Activated naive CD4-positive, alpha-beta T cell (primary cell): Measurements from ENCODE around the gene MTA1.
A peak's percentile ranks its signal among the peaks of the same experiment; 100 is the strongest.

Experiments
- DNase-seq, 4 experiments: peaks; one replicate each; lab custom pipeline; 2025; lab: John Stamatoyannopoulos, UW

Gene MTA1

GRCh38 chr14:105476831-105477659, 57.4 kb downstream of the MTA1 start:
- no peak for DNase-seq

DNA sequence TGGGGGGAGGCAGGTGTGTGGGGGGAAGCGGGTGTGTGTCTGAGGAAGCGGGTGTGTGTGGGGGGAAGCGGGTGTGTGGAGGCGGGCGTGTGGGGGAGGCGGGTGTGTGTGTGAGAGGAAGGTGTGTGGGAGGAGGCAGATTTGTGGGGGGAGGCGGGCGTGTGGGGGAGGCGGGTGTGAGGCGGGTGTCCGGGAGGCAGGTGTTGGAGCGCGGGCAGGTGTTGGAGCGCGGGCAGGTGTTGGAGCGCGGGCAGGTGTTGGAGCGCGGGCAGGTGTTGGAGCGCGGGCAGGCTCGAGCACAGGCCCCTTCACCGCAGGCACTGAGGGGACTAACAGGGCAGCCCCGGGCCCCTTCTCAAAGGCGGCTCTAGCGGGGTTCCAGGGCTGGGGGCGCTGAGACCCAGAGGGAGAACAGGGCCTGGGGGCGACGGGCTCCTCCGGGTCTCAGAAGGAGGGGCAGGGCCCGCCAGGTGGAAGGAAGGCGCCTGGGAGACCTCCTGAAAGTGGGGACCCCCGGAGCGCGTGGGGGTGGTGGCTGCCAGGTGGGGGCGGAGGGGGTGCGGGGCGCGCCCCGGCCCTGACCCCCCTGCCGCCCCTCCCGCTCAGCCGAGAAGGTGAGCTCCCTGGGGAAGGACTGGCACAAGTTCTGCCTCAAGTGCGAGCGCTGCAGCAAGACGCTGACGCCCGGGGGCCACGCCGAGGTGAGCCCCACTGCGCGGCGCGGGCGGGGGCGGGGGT, 58.2 kb downstream of the MTA1 start:
- DNase-seq, result peak in 2 of 4 experiments; percentile 59 to 64

DNA sequence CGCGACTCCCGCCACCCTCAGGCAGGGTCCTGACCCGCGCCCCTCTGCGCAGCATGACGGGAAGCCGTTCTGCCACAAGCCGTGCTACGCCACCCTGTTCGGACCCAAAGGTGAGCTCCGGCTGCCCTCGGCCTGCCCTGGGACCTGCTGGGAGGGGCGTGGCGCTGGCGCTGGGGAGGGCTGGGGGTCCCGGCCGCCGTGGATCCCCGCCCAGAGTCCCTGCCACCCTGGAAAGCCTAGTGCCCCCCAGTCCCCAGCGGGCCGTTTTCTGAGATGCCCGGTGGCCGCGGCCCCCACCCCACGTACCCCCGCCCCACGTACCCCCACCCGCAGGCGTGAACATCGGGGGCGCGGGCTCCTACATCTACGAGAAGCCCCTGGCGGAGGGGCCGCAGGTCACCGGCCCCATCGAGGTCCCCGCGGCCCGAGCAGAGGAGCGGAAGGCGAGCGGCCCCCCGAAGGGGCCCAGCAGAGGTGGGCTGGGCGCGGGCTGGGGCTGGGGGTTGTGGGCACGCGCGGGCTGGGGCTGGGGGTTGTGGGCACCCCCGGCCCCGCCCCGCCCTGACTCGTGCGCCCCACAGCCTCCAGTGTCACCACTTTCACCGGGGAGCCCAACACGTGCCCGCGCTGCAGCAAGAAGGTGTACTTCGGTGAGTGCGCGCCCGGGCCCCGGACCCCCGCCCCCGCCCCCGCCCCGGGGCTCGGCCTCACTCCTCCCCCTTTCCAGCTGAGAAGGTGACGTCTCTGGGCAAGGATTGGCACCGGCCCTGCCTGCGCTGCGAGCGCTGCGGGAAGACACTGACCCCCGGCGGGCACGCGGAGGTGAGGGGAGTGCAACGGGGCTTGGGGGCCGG, 59.0 kb downstream of the MTA1 start:
- peak in 1 of 4 experiments; percentile 35 for DNase-seq

GRCh38 chr14:105479431-105480158, 60.0 kb downstream of the MTA1 start:
- DNase-seq, result no peak

GRCh38 chr14:105480199-105480746, 60.6 kb downstream of the MTA1 start:
- DNase-seq, result no peak

- peak; percentile 81 to 88 (median 85) for DNase-seq
Observed at GRCh38 chr14:105480807-105481801, 61.5 kb downstream of the MTA1 start.

- peak; percentile 59 to 90 (median 78) for DNase-seq
Observed at GRCh38 chr14:105481886-105482457, 62.3 kb downstream of the MTA1 start.

DNA sequence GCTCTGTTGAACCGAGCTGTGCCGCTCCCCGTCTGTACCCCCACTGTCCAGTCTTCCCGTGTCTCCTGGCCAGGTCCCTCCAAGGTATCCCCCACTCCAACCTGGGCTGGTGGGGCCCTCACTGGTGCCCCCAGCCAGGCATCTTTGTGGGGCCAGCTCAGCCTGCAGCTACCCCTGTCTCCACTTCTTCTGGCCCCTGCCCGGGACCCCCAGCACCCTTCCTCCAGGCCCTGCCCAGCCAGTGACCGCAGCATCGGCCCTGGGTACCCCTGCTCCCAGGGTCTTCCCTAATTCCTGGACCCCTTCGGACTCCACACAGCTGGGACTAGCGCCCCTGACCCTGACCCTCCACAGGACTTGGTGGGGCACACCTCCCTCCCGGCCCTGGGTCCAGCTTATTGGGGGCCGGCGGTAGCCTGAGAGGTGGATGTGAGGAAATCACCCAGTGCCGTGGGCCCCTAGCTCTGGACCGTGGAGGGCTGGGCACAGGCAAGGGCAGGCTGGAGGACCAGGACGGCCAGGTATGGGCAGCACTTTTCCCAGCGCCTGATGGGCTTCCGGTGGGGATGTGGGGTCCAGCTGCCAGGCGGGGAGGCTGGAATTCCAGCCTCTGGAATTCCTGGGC, 63.0 kb downstream of the MTA1 start:
- no peak for DNase-seq

DNA sequence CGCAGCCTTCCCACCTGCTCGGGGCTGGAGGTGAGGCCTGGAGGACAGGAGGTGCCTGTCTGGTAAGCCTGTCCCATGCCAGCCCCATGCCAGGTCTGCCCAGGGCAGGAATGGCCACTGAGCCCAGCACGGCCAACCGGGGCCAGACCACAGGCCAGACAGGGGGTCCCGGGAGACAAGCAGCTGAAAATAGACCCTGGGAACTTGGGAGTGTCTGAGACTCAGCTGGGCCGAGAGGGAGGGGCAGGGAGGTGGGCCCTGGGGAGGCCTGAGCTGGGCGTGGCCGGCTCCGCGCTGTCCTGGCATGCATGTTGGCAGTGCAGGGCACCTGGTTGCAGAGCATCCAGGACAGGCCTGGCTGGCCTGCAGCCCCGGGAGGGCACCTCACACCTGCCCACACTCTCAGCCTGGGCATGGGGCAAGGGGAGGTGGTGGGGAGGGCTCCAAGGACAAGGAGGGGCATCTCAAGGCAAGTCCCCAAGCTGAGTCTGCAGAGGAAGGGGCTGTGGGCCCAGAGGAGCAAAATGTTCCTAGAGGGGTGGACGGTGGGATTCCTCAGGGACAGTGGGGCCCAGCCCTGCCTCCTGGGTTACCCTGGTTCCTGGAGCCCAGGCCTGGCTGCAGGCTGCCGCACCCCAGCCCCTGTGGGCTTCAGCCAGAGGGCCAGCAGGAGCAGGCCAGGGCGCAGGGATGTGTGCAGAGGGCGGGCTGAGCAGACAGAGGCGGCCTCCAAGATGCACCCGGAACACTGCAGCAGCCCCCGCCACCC, 63.9 kb downstream of the MTA1 start:
- DNase-seq, result no peak

GRCh38 chr14:105484069-105484996, 64.7 kb downstream of the MTA1 start:
- peak in 2 of 4 experiments; percentile 46 to 52 for DNase-seq

DNA sequence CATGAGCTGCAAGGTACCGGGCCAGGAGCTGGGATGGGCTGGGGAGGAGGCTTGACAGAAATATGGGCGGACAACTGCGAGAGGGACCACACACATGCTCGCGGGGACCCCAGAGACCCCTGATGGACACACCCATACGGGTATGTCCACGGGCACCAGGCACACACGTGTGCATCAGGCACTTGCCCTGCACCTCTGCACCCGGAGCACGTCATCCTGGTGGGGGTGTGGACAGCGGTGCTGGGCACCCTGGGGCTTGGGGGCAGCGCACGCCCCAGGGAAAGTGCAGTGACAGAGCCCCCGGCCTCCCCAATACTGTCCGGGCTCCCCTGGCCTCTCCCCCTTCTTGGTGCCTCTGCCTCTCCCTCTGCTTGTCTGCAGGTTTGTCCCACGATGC, 65.4 kb downstream of the MTA1 start:
- DNase-seq, result no peak

DNA sequence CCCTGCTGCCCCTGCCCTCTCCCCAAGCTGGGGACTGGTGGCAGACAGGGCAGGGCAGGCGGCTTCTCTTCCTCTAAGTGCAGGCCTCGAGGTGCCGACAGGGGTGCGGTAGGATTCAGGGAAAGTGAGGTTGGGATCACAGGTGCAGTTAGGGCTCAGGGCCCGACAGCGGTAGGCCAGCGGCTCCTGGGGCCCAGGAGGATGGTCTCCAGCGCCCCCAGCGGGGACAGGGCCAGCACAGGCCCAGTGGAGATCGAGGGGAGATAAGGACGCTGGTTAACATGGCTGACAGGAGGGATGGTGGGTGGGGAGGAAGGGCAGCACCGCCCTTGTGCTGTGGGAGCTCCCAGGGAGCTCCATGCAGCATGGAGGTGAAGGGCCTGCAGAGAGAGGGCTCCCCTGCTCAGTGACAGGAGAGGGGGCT, 66.1 kb downstream of the MTA1 start:
- peak in 1 of 4 experiments; percentile 23 for DNase-seq

DNA sequence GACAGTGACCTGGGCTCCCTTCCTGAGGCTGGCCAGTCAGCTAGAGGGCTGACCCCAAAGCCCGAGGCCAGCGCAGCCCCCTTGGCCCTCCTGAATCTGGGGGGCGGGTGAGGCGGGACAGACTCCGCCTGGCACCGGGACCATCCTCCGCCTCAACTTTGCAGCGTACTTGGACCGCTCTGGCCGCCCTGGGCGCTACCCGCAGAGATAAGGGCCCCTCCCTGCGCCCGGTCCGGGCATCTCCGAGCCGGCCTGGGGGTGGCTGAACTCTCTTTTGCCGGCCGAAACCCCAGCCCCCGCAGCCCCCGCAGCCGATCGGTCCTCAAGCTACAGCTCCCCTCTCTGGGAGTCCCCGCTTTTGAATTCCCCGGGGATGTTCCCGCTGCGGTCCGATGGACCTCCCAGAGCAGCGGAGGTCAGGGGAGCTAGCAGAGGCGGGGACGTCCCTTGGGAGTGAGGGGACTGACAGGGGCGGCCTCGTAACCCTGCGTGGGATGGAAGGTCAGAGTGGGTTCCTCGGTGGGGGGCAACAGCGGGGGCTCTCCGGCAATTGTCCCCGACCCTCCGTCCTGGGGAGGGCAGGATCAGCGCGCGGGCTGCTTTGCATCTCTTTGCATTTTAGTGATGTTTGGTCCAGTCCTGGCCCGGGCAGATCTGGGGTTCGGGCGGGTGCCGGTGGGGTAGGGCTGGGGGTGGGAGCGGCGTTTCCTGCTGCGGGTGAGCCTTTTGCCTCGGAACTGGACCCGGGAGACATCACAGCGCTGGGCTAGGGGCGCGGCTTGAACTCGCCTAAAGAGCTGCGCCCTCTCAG, 66.7 kb downstream of the MTA1 start, which contains the start of gene CRIP1:
Gene CRIP1 (plus strand): TSS at position 724 of the 811 bp plus-strand sequence. CDS start 374 bp downstream, outside the sequence.
- DNase-seq, result no peak

- peak in 1 of 4 experiments; percentile 52 for DNase-seq
Observed at GRCh38 chr14:105486974-105487448, 67.4 kb downstream of the MTA1 start.

DNA sequence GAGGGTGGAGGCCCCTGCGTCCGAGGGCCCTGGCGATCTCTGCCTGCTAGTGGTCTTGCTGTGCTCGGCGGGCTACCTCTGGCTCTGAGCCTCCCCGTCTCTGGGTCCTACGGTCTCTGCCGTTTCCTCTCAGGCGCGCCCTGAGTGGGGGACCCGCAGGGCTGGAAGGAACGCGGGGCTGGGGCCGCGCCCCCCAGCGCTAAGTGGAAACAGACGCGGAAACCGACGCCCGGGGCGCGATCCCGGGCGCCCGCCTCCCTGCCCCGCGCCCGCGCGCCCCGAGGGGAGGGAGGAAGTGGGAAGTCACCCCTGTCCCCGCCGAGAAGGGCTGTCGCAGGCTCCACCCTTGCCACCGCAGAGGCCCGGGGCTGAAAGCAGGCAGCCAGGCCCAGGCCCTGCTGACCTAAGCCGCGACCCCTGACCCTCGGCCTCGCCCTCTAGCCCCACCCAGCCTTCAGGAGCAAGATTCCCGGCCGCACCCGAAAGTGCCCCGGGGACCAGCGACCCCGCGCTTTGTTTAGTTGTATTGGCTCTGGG, 67.9 kb downstream of the MTA1 start:
- peak in 2 of 4 experiments; percentile 65 to 70 for DNase-seq
